GM20000 (cell line): ENCODE measurements around the gene ARHGEF40.

ENCODE experiments used
- DNase-seq: peaks from one replicate; pipeline ENCODE4 v3.0.0; 2012; ENCODE audit warnings: low spot score
- TF ChIP-seq, protein P1 (sequence below): IDR thresholded peaks from 2 replicates; pipeline ENCODE4 v1.5.1; 2012; ENCODE audit warnings: mild to moderate bottlenecking, control low read depth; ENCODE audit errors: extremely low read depth, missing control alignments

ARHGEF40 gene

DNA sequence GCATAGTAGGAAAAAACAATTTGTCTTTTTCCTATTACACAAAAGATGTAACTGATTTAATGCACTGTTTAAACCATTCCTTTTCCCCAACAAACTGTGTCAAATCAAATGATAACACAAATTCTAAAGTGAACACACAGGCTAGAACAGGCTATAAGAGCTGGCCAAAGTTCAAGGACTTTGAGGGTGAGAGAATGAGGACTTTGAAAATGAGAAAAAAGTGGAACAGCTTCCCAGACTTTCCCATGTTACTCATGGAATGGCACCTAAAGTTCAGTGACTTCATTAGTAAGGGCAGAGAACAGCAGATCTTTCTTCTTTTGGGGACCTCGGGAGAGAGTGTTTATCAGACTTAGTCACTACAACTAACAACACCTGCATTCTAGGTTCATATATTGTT is 53.3 kb downstream of the ARHGEF40 start:
- DNase-seq: no peak
- TF ChIP-seq, protein P1, sequence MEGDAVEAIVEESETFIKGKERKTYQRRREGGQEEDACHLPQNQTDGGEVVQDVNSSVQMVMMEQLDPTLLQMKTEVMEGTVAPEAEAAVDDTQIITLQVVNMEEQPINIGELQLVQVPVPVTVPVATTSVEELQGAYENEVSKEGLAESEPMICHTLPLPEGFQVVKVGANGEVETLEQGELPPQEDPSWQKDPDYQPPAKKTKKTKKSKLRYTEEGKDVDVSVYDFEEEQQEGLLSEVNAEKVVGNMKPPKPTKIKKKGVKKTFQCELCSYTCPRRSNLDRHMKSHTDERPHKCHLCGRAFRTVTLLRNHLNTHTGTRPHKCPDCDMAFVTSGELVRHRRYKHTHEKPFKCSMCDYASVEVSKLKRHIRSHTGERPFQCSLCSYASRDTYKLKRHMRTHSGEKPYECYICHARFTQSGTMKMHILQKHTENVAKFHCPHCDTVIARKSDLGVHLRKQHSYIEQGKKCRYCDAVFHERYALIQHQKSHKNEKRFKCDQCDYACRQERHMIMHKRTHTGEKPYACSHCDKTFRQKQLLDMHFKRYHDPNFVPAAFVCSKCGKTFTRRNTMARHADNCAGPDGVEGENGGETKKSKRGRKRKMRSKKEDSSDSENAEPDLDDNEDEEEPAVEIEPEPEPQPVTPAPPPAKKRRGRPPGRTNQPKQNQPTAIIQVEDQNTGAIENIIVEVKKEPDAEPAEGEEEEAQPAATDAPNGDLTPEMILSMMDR: no peak

DNA sequence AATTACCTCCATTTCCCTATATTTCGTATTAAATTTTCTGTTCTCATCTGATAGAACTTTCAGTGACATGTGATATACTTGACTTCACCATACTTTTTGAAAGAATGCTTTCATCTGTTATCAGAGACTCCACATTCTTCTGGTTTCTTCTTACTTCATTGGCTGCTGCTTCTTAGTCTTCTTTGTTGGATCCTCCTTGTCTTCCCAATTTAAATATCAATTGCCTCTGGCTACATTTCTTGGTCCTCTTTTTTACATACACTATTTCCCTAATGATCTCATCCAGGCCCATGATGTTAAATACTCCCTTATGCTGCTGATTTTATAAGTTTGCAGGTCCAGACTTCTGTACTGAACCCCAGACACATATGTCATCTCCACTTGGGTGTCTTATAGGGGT is 63.8 kb downstream of the ARHGEF40 start:
- TF ChIP-seq, protein P1: no peak

DNA sequence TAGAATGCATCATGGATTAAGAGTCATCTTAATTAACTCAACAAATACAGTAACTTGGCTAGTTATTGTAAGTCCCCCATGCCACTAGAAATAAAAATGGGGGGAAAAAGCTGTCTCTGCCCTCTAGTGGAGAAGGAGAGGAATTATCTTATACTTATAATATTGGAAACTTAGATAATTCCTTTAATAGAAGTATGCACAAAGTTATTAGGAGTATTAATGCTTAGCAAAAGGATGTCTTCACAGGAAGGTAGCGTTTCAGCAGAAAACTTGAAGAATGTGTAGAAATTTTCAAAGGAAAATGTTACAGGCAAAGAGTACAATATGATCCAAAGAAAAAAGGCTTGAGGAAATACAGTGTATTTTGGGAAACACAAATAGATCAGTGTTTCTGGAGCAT is 65.9 kb downstream of the ARHGEF40 start:
- peak; percentile 39 for DNase-seq
- TF ChIP-seq, protein P1: peak; percentile 40

More for the DNA sequence above, 63.8 kb downstream of the ARHGEF40 start:
- no peak for DNase-seq
